ENCODE data around the gene SMAD6.

GRCh38 chr15:66819084-66819483 lies 117.0 kb downstream of the SMAD6 start:
- no peak for TF ChIP-seq EZH2 (IDR thresholded peaks at IDR 0.05; ENCODE audit: borderline replicate concordance, insufficient read depth, low read length, poor library complexity, severe bottlenecking)
- TF ChIP-seq, protein P1, sequence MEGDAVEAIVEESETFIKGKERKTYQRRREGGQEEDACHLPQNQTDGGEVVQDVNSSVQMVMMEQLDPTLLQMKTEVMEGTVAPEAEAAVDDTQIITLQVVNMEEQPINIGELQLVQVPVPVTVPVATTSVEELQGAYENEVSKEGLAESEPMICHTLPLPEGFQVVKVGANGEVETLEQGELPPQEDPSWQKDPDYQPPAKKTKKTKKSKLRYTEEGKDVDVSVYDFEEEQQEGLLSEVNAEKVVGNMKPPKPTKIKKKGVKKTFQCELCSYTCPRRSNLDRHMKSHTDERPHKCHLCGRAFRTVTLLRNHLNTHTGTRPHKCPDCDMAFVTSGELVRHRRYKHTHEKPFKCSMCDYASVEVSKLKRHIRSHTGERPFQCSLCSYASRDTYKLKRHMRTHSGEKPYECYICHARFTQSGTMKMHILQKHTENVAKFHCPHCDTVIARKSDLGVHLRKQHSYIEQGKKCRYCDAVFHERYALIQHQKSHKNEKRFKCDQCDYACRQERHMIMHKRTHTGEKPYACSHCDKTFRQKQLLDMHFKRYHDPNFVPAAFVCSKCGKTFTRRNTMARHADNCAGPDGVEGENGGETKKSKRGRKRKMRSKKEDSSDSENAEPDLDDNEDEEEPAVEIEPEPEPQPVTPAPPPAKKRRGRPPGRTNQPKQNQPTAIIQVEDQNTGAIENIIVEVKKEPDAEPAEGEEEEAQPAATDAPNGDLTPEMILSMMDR (IDR thresholded peaks at IDR 0.05; ENCODE audit: poor library complexity, severe bottlenecking), result no peak

All from neural cell (in vitro differentiated cells).